ENCODE results near the gene RNF34.

The RNF34 gene

GRCh38 chr12:121441555-121441954 is 41.6 kb downstream of the RNF34 start:
- DNase-seq, result no peak

GRCh38 chr12:121442028-121442948 is 42.4 kb downstream of the RNF34 start:
- DNase-seq, result no peak

- DNase-seq, result peak; percentile 76
Measured at GRCh38 chr12:121443193-121443870, 43.4 kb downstream of the RNF34 start.

GRCh38 chr12:121443911-121444841 is 44.3 kb downstream of the RNF34 start:
- DNase-seq, result no peak

GRCh38 chr12:121444842-121445202 is 44.9 kb downstream of the RNF34 start:
- DNase-seq, result no peak

GRCh38 chr12:121446750-121447149 is 46.8 kb downstream of the RNF34 start:
- DNase-seq, result no peak

- DNase-seq, result no peak
Measured at GRCh38 chr12:121448771-121449315, 48.9 kb downstream of the RNF34 start.

GRCh38 chr12:121451961-121452339 is 52.0 kb downstream of the RNF34 start:
- DNase-seq, result no peak

GRCh38 chr12:121452340-121452984 is 52.5 kb downstream of the RNF34 start:
- no peak for DNase-seq

GRCh38 chr12:121452985-121453360 is 53.1 kb downstream of the RNF34 start:
- DNase-seq, result no peak

GRCh38 chr12:121453629-121454028 is 53.7 kb downstream of the RNF34 start:
- no peak for DNase-seq

GRCh38 chr12:121454921-121455320 is 55.0 kb downstream of the RNF34 start:
- DNase-seq, result no peak

GRCh38 chr12:121455766-121456420 is 56.0 kb downstream of the RNF34 start:
- DNase-seq, result no peak

GRCh38 chr12:121456551-121456950 is 56.6 kb downstream of the RNF34 start:
- no peak for DNase-seq

GRCh38 chr12:121461048-121461447 is 61.1 kb downstream of the RNF34 start:
- no peak for DNase-seq

- no peak for DNase-seq
Measured at GRCh38 chr12:121464331-121464730, 64.4 kb downstream of the RNF34 start.

GRCh38 chr12:121465921-121466793 is 66.2 kb downstream of the RNF34 start:
- DNase-seq, result peak; percentile 44

GRCh38 chr12:121466794-121467637 is 67.1 kb downstream of the RNF34 start:
- peak; percentile 87 for DNase-seq

GRCh38 chr12:121467638-121468498 is 68.0 kb downstream of the RNF34 start:
- no peak for DNase-seq

All from activated CD8-positive, alpha-beta memory T cell treated with anti-CD3 and anti-CD28 coated beads, Interleukin-2, amount 50 U/mL, for 4 hours (primary cell).